SK-N-SH (cell line): Measurements from ENCODE around the gene ARIH2. TPM values are rescaled to one million over a fixed set of nuclear protein-coding genes. Genes with fewer than 3 reads are reported as not detected.

ENCODE experiments used
- CTCF ChIA-PET: fragments of 300-600, 350-600 bp; formaldehyde crosslinking; extraction: SDS; loops from one replicate; lab custom pipeline; 2021; lab: Yijun Ruan, JAX
- POLR2A ChIA-PET: fragments of 350-600 bp; sonication (Branson Sonifier 250); formaldehyde crosslinking; extraction: SDS; loops from one replicate; lab custom pipeline; 2020; ENCODE audit warnings: antibody characterized with exemption, inconsistent platforms; lab: Yijun Ruan, JAX
- DNase-seq: peaks from one replicate; pipeline ENCODE4 v3.0.0; 2012
- H2AFZ ChIP-seq: fragments of 200-600 bp; sonication (generic); 2 replicates; pipeline ENCODE4 v1.8.1; 2016; ENCODE audit warnings: antibody characterized with exemption, mild to moderate bottlenecking, low read depth
- H3F3A ChIP-seq: fragments of 200-600 bp; sonication (generic); replicated peaks from 2 replicates; pipeline ENCODE3; 2016; ENCODE audit warnings: antibody characterized with exemption, mild to moderate bottlenecking; ENCODE audit not compliant: insufficient read depth
- H3K27ac ChIP-seq, 2 experiments: fragments of 200-500 bp in 1 of 2; fragments of 200-600 bp in 1 of 2; sonication (Bioruptor generic) in 1 of 2; sonication (generic), shearing (Covaris generic) in 1 of 2; 2 replicates each; pipeline versions ENCODE4 v1.5.1 to v1.6.1; 2014 to 2016; ENCODE audit warnings: low read depth in 2 of 2, inconsistent platforms in 1 of 2, low read length in 1 of 2, mild to moderate bottlenecking in 1 of 2, mixed read lengths in 1 of 2
- H3K27me3 ChIP-seq: fragments of 200-600 bp; sonication (generic), shearing (Covaris generic); 2 replicates; pipeline ENCODE4 v1.6.1; 2016; ENCODE audit warnings: mixed run types; ENCODE audit not compliant: insufficient read depth
- H3K36me3 ChIP-seq, 2 experiments: fragments of 200-500 bp in 1 of 2; fragments of 200-600 bp in 1 of 2; sonication (Bioruptor generic) in 1 of 2; sonication (generic) in 1 of 2; replicated peaks in 1 of 2; 2 replicates each; pipeline versions ENCODE3 to v1.5.1; 2014 to 2016; ENCODE audit warnings: low read length in 1 of 2, mild to moderate bottlenecking in 1 of 2; ENCODE audit not compliant: insufficient read depth in 2 of 2, control insufficient read depth in 1 of 2
- H3K4me1 ChIP-seq, 2 experiments: fragments of 200-500 bp in 1 of 2; fragments of 200-600 bp in 1 of 2; sonication (Bioruptor generic) in 1 of 2; sonication (generic), shearing (Covaris generic) in 1 of 2; 2 replicates each; pipeline versions ENCODE4 v1.5.1 to v1.6.1; 2014 to 2016; ENCODE audit warnings: low read depth in 1 of 2, low read length in 1 of 2, mixed run types in 1 of 2; ENCODE audit not compliant: insufficient read depth in 2 of 2, control insufficient read depth in 1 of 2
- H3K4me2 ChIP-seq: fragments of 200-600 bp; sonication (generic), shearing (Covaris generic); 2 replicates; pipeline ENCODE4 v1.6.1; 2017; ENCODE audit warnings: mixed run types
- H3K4me3 ChIP-seq, 2 experiments: fragments of 200-500 bp in 1 of 2; fragments of 200-600 bp in 1 of 2; sonication (Bioruptor generic) in 1 of 2; sonication (generic), shearing (Covaris generic) in 1 of 2; 2 replicates each; pipeline versions ENCODE4 v1.5.1 to v1.8.1; 2014 to 2016; ENCODE audit warnings: low read depth in 2 of 2, inconsistent platforms in 1 of 2, low read length in 1 of 2, mild to moderate bottlenecking in 1 of 2, mixed read lengths in 1 of 2, moderate library complexity in 1 of 2
- H3K79me2 ChIP-seq: fragments of 200-600 bp; sonication (generic); 2 replicates; pipeline ENCODE4 v1.8.1; 2017; ENCODE audit warnings: mild to moderate bottlenecking; ENCODE audit not compliant: insufficient read depth
- H3K9ac ChIP-seq: fragments of 200-600 bp; sonication (generic); 2 replicates; pipeline ENCODE4 v1.6.1; 2017; ENCODE audit warnings: mixed run types
- H3K9me2 ChIP-seq: fragments of 200-600 bp; sonication (generic); 2 replicates; pipeline ENCODE4 v1.6.1; 2017; ENCODE audit warnings: mixed run types
- H3K9me3 ChIP-seq: fragments of 200-600 bp; sonication (generic); 2 replicates; pipeline ENCODE4 v1.6.1; 2017; ENCODE audit warnings: mixed run types, mild to moderate bottlenecking, moderate library complexity
- H4K20me1 ChIP-seq: fragments of 200-600 bp; sonication (generic); 2 replicates; pipeline ENCODE4 v1.6.1; 2017; ENCODE audit warnings: mild to moderate bottlenecking, mixed run types; ENCODE audit not compliant: insufficient read depth
- ELF1 ChIP-seq: IDR thresholded peaks from 2 replicates; pipeline ENCODE4 v1.4.0; 2012
- FOSL2 ChIP-seq: IDR thresholded peaks from 2 replicates; pipeline ENCODE4 v1.4.0; 2012; ENCODE audit warnings: low read depth, mild to moderate bottlenecking, moderate library complexity, borderline replicate concordance
- FOXJ3 ChIP-seq: sonication (generic); formaldehyde crosslinking; IDR thresholded peaks from 2 replicates; pipeline ENCODE4 v1.5.1; 2020; ENCODE audit warnings: mild to moderate bottlenecking, missing genetic modification reagents
- FOXM1 ChIP-seq: IDR thresholded peaks from 2 replicates; pipeline ENCODE4 v1.4.0; 2012; ENCODE audit warnings: low read depth, mild to moderate bottlenecking
- GABPA ChIP-seq: IDR thresholded peaks from 2 replicates; pipeline ENCODE4 v1.4.0; 2012; ENCODE audit warnings: low read depth, mild to moderate bottlenecking
- NFIC ChIP-seq: IDR thresholded peaks from 2 replicates; pipeline ENCODE4 v1.4.0; 2012; ENCODE audit warnings: borderline replicate concordance
- NRF1 ChIP-seq: IDR thresholded peaks from 2 replicates; pipeline ENCODE4 v1.6.1; 2012; ENCODE audit warnings: low read depth, mild to moderate bottlenecking, low read length
- RFX5 ChIP-seq: IDR thresholded peaks from 2 replicates; pipeline ENCODE4 v1.6.1; 2012; ENCODE audit warnings: mild to moderate bottlenecking, improper control_type of control experiment, low read length
- SIN3A ChIP-seq: IDR thresholded peaks from 2 replicates; pipeline ENCODE4 v1.6.1; 2012; ENCODE audit warnings: low read depth, mild to moderate bottlenecking, low read length, moderate library complexity, borderline replicate concordance
- TAF1 ChIP-seq: IDR thresholded peaks from 2 replicates; pipeline ENCODE4 v1.6.1; 2012; ENCODE audit warnings: low read depth, mild to moderate bottlenecking, low read length, moderate library complexity, borderline replicate concordance
- TCF12 ChIP-seq: IDR thresholded peaks from 2 replicates; pipeline ENCODE4 v1.4.0; 2012
- WGBS: methylation state at CpG from one replicate; pipeline ENCODE4 v1.1.6; 2017; ENCODE audit warnings: low lambda C conversion rate; 5-methylcytosine and 5-hydroxymethylcytosine counted together
- polyA plus RNA-seq, 3 experiments: library from polyadenylated mRNA; depleted of rRNA; stranded (reverse); fragments of >200 nt; gene quantifications; 2 replicates each; pipeline ENCODE4 v1.2.3, GENCODE V29; 2012
- TF ChIP-seq, protein P1 (sequence below): fragments of 150-350 bp; IDR thresholded peaks from 2 replicates; pipeline ENCODE4 v1.6.1; 2016; ENCODE audit warnings: mild to moderate bottlenecking, low read depth, low read length
- TF ChIP-seq, protein P2 (sequence below): IDR thresholded peaks from 2 replicates; pipeline ENCODE4 v1.4.0; 2012; ENCODE audit warnings: low read depth
- TF ChIP-seq, protein P3 (sequence below): IDR thresholded peaks from 2 replicates; pipeline ENCODE4 v1.4.0; 2012; ENCODE audit warnings: low read depth, borderline replicate concordance
- TF ChIP-seq, protein P4 (sequence below): IDR thresholded peaks from 2 replicates; pipeline ENCODE4 v1.4.0; 2012; ENCODE audit warnings: low read depth, borderline replicate concordance
- TF ChIP-seq, protein P5 (sequence below): fragments of 200-600 bp; sonication (generic); IDR thresholded peaks from 2 replicates; pipeline ENCODE4 v1.6.1; 2017; ENCODE audit warnings: antibody characterized with exemption, mild to moderate bottlenecking, moderate library complexity

Gene ARIH2
- polyA plus RNA-seq, 1 of the 3 experiments (the other 2 are of a cell fraction) = 69.7 TPM

DNA sequence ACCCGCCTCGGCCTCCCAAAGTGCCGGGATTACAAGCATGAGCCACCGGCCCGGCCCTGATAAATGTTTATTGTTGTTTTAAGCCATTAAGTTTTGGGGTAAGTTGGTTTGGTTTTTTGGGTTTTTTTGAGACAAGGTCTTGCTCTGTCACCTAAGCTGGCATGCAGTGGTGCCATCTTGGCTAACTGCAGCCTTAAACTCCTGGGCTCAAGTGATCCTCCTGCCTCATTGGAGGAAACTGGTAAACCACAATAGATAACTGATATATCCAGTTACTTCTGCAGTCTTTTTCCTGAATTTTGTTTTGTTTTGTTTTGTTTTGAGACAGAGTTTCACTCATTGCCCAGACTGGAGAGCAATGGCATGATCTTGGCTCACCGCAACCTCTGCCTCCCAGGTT is 24.1 kb upstream of the ARIH2 start:
- Histone ChIP-seq H3K4me3 (no peak overlapping the region), H3K36me3 (no peaks in the 10 kb centered on the region), H3K4me2 (no peak overlapping the region), H2AFZ (no peak overlapping the region), H3K27me3 (no peaks in the 10 kb centered on the region), H3F3A (no peaks in the 10 kb centered on the region), H3K9me3 (no peaks in the 10 kb centered on the region), H3K9ac (no peak overlapping the region), H3K27ac (no peak overlapping the region), H3K79me2 (no peaks in the 10 kb centered on the region), H4K20me1 (no peaks in the 10 kb centered on the region), H3K9me2 (no peaks in the 10 kb centered on the region), H3K4me1 (peaks cover 7 to 9% of the 10 kb centered on the region in 2 experiments; a peak in 1 of 4 replicates)
- ChIA-PET CTCF (no interaction called here), POLR2A (interaction anchor here (0.7 kb wide), 1 partner anchor 51 kb away, joined by 4 read pairs; no protein-coding TSS in a partner anchor)
- WGBS = 99% methylated on average over 6 of the region's 6 CpGs
- DNase-seq = no peak
- TF ChIP-seq ELF1 (no peak), SIN3A (no peak), RFX5 (no peak), FOXJ3 (CRISPR knock-in tag) (no peak), NRF1 (no peak), FOSL2 (no peak), FOXM1 (no peak), TAF1 (no peak)
- TF ChIP-seq, protein P1, sequence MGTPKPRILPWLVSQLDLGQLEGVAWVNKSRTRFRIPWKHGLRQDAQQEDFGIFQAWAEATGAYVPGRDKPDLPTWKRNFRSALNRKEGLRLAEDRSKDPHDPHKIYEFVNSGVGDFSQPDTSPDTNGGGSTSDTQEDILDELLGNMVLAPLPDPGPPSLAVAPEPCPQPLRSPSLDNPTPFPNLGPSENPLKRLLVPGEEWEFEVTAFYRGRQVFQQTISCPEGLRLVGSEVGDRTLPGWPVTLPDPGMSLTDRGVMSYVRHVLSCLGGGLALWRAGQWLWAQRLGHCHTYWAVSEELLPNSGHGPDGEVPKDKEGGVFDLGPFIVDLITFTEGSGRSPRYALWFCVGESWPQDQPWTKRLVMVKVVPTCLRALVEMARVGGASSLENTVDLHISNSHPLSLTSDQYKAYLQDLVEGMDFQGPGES = no peak
- TF ChIP-seq, protein P2, sequence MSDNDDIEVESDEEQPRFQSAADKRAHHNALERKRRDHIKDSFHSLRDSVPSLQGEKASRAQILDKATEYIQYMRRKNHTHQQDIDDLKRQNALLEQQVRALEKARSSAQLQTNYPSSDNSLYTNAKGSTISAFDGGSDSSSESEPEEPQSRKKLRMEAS = no peak
- TF ChIP-seq, protein P3, sequence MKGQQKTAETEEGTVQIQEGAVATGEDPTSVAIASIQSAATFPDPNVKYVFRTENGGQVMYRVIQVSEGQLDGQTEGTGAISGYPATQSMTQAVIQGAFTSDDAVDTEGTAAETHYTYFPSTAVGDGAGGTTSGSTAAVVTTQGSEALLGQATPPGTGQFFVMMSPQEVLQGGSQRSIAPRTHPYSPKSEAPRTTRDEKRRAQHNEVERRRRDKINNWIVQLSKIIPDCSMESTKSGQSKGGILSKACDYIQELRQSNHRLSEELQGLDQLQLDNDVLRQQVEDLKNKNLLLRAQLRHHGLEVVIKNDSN = no peak
- TF ChIP-seq, protein P4, sequence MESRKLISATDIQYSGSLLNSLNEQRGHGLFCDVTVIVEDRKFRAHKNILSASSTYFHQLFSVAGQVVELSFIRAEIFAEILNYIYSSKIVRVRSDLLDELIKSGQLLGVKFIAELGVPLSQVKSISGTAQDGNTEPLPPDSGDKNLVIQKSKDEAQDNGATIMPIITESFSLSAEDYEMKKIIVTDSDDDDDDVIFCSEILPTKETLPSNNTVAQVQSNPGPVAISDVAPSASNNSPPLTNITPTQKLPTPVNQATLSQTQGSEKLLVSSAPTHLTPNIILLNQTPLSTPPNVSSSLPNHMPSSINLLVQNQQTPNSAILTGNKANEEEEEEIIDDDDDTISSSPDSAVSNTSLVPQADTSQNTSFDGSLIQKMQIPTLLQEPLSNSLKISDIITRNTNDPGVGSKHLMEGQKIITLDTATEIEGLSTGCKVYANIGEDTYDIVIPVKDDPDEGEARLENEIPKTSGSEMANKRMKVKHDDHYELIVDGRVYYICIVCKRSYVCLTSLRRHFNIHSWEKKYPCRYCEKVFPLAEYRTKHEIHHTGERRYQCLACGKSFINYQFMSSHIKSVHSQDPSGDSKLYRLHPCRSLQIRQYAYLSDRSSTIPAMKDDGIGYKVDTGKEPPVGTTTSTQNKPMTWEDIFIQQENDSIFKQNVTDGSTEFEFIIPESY = no peak

DNA sequence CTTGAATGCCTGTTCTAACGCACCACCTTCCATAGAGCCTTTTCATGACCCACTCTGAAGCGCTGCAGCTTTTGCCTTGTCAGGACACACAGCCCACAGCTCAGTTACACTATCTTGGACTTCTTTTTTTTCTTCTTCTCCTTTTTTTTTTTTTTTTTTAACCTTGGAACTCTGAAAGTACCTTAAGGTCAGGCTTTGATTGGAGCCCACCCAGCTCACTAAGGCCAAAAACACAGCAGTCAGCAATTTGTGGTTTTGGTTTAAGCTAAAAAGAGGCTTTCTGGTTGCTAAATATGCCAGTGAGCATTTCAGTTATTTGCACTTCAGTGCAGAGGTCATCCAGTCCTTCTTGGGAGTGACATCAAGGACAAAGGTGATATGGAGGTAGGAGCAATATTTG is 21.7 kb upstream of the ARIH2 start:
- Histone ChIP-seq H3K9me2 (no peaks in the 10 kb centered on the region), H3K4me2 (no peak overlapping the region), H4K20me1 (no peaks in the 10 kb centered on the region), H3K27ac (no peak overlapping the region), H3K9me3 (no peaks in the 10 kb centered on the region), H3F3A (no peaks in the 10 kb centered on the region), H2AFZ (no peak overlapping the region), H3K79me2 (no peaks in the 10 kb centered on the region), H3K4me3 (no peak overlapping the region), H3K4me1 (peaks cover 7 to 9% of the 10 kb centered on the region in 2 experiments; a peak in 1 of 4 replicates), H3K36me3 (no peaks in the 10 kb centered on the region), H3K9ac (no peak overlapping the region), H3K27me3 (no peaks in the 10 kb centered on the region)
- TF ChIP-seq TCF12 = no peak
- TF ChIP-seq, protein P2 = no peak
- TF ChIP-seq GABPA = no peak
- TF ChIP-seq, protein P5, sequence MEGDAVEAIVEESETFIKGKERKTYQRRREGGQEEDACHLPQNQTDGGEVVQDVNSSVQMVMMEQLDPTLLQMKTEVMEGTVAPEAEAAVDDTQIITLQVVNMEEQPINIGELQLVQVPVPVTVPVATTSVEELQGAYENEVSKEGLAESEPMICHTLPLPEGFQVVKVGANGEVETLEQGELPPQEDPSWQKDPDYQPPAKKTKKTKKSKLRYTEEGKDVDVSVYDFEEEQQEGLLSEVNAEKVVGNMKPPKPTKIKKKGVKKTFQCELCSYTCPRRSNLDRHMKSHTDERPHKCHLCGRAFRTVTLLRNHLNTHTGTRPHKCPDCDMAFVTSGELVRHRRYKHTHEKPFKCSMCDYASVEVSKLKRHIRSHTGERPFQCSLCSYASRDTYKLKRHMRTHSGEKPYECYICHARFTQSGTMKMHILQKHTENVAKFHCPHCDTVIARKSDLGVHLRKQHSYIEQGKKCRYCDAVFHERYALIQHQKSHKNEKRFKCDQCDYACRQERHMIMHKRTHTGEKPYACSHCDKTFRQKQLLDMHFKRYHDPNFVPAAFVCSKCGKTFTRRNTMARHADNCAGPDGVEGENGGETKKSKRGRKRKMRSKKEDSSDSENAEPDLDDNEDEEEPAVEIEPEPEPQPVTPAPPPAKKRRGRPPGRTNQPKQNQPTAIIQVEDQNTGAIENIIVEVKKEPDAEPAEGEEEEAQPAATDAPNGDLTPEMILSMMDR = no peak
- no peak for TF ChIP-seq NFIC
- TF ChIP-seq, protein P4 = no peak
- ChIA-PET CTCF (interaction anchor here (0.8 to 1.6 kb wide), 4 partner anchors 9 to 157 kb away, joined by 3 to 4 read pairs (median 4); no protein-coding TSS in a partner anchor), POLR2A (interaction anchor here (0.6 kb wide), 1 partner anchor 169 kb away, joined by 3 read pairs; no protein-coding TSS in a partner anchor)
- WGBS = 98% methylated on average over 2 of the region's 2 CpGs
- no peak for DNase-seq
